HG03139 (cell line): ENCODE data around the gene TJAP1.
A peak's percentile ranks its signal among the peaks of the same experiment; 100 is the strongest.
"Not testable (repeated sequence)": the region's sequence is repeated elsewhere in the genome, so short reads cannot be mapped to it uniquely, and the experiment has no call there.

Experiments
- ATAC-seq: cut with Tn5 transposase; IDR thresholded peaks from one replicate; pipeline ENCODE4 v1.9.1; 2021; ENCODE audit not compliant: unreplicated experiment

The TJAP1 gene

DNA sequence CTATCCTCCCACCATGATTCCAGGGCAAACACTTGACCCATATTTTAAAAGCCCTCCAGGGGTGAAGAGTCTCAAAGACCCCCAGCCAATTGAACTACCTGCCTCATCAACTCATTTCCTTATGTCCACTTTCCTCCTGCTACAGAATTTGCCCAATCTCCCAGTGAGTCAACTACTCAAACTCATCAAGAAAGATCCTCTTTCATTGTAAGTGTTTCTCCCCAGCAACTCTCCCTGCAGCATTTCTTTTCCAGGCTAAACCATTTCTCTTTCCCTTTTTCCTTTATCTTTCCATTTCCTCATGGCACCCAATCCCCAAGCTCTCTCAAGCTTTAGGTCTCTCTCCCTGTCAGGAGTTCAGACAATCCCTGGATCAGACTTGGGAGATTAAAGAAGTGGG is 23.5 kb upstream of the TJAP1 start:
- ATAC-seq: no peak

GRCh38 chr6:43454290-43454695 is 23.1 kb upstream of the TJAP1 start:
- no peak for ATAC-seq

DNA sequence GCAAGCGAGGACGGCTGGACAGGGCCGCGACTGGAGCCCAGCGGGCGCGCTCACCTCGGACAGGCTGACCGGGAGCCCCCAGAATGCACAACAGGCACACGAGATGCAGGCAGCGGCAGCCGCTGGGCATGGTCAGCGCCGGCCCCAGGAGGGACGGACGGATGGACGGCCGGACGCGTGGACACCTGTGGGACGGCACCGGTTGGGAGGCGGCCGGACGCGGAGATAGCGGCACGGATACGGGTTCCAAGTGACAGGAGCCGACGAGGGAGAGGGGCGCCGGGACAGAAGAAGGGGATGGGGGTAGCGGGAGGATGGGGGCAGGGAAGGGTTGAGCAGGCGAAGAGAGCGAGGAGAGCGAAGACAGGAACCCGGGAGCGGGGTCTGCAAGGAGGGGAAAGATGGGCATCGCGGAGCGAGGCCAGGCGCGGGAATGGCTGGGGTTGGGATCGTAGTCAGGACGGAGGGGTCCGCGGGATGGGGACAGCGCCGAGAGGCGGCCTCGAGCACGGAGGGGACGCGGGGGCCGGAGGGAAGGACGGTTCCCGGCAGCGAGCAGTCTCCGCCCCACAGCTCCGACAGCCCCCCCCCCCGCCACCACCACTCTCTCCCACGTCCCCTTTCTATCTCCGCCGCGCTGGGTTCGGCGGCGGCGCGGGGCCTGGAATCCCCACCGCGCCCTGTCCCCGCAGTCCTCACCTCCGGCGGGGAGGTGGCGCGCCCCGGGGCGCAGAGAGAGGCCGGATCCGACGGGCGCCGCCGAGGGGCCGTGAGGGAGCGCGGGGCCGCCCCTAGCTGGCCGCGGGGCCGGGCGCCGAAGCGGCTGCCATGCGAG is 22.5 kb upstream of the TJAP1 start:
- no peak for ATAC-seq

DNA sequence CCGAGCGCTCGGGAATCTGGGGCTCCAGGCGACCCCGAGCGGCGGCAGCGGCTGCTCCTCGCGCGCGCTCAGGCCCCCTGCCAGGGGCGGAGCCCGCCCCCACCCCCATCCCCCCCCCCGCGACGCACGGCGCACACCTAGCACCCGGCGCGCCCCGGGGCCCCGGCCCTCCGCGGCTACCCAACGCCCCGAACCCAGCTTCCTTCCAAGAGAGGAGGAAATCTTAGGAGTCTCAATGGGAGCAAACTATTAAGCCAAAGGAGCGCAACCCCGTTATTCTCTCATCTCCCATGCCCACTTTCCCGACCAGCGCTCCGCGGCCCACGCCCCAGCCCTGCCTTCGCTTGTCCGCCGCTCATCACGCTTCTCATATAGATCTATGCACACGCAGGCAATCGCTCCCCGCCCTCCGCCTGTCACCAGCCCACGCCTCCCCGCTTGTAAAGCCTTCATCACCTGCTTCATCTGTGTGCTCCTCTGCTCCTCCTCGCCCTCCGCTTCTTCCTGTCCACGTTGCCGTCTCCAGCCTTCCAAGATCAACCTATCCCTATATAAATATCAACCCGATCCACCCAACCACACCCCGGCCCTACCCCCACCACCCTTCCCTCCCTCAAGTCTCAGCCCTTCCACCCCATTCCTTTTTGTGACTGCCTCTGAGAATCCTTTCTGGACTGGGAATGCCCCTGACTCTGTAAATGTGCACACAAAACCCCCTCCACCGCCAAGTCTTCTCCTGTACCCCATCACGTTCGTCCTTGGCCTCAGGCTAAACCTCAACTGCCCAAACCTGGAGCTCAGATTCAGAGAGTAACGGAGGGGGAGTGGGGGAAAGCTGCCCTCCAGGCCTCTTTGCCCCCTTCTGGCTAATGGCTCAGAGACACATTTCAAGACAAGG is 21.6 kb upstream of the TJAP1 start, which contains the start of gene DLK2:
Gene DLK2 (minus strand): TSS at position 18 of the 898 bp plus-strand sequence. CDS start 723 bp downstream, outside the sequence.
- no peak for ATAC-seq

GRCh38 chr6:43457643-43458042 is 19.7 kb upstream of the TJAP1 start:
- no peak for ATAC-seq

DNA sequence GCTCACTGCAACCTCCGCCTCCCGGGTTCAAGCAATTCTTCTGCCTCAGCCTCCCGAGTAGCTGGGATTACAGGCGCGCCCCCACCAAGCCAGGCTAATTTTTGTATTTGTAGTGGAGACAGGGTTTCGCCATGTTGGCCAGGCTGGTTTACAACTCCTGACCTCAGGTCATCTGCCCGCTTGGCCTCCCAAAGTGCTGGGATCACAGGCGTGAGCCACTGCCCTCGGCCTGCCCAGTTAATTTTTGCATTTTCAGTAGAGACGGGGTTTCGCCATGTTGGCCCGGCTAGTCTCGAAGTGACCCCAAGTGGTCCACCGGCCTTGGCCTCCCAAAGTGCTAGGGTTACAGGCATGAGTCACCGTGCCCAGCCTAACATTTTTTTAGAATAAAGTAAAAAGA is 19.2 kb upstream of the TJAP1 start:
- ATAC-seq: not testable (repeated sequence)

DNA sequence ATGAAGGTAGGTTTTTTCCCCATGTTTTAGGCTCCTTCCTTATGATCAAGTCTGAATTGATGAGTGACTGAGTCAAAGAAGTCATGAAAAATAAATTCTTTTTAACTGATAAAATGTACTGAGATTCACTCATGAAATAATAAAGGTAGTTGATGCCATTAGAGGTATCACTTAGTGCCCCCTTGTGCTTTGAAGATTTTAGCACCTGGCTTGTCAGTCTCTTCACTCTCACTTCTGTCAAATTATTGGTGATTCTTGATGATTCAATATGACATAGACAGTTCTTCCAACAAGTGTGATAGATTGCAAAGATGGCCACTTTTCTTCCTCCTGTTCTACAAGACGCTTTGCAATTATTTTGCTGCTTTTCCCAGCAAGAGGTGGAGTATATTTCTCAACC is 17.8 kb upstream of the TJAP1 start:
- ATAC-seq: no peak

DNA sequence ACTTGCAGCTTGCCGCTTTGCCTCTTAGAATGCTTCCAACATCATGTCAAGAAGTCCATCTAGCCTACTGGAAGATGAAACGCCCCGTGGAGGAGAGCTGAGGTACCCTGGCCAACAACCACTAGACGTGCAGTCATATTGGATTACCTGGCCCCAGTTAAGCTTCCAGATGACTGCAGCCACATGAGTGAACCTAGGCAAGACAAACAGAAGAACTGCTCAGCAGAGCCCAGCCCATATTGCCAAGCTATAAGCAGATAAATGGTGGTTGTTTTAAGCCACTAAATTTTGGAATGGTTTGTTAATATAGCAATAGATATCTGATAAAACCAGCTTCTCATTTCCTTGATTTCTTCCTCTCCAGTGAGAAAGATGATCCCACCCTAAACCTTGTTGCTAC is 17.3 kb upstream of the TJAP1 start:
- no peak for ATAC-seq

- ATAC-seq: no peak
Measured at GRCh38 chr6:43461936-43462335, 15.4 kb upstream of the TJAP1 start.

DNA sequence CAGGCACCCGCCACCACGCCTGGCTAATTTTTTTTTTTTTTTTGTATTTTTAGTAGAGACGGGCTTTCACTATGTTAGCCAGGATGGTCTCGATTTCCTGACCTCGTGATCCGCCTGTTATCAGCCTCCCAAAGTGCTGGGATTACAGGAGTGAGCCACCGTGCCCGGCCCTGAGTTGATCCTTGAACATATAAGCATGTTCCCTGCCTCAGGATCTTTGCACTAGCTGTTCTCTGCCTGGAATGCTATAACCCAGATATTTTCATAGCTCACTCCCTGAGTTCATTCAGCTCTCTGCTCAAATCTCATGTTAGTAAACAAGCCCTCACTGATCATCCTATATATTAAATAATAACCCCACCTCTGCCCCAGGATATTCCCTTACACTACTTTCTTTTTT is 13.0 kb upstream of the TJAP1 start:
- ATAC-seq: no peak

- no peak for ATAC-seq
Measured at GRCh38 chr6:43465948-43466347, 11.4 kb upstream of the TJAP1 start.

GRCh38 chr6:43467265-43467664 is 10.1 kb upstream of the TJAP1 start:
- not testable (repeated sequence) for ATAC-seq

DNA sequence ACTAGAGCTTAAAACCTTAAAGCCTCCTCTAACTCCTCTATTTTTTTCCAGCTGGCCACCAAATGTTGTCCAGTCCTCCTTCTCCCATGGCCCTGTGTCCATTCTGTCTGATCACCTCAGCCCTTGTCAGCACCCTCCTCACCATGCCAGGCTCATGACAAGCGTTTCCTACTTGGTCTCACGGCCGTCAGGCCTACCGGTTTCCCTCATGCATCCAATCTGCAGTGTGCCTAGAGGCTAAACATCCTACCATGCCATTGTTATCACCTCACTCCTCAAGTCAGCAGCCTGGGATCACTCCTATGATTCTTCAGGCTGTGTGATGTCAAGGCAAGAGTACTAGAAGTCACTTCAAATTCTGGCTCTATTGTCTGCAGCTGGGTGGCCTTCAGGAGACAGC is 9.6 kb upstream of the TJAP1 start:
- no peak for ATAC-seq

GRCh38 chr6:43468240-43468639 is 9.1 kb upstream of the TJAP1 start:
- ATAC-seq: no peak

GRCh38 chr6:43468748-43469681 is 8.4 kb upstream of the TJAP1 start:
- no peak for ATAC-seq

DNA sequence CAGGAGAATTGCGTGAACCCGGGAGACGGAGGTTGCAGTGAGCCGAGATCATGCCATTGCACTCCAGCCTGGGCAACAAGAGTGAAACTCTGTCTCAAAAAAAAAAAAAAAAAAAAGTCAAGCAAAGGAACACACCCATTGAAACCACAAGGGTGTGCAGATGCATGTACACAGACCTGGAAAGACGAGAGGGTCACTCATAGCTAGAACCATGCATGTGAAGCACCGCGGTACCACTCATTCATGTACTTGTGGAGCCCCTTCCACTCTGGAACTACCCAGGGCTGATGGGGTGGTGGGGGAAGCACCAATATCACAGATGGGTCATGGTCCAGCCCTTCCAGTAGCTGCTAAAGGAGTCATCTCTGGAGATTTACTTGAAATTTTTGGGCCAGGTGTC is 7.4 kb upstream of the TJAP1 start:
- ATAC-seq: no peak

DNA sequence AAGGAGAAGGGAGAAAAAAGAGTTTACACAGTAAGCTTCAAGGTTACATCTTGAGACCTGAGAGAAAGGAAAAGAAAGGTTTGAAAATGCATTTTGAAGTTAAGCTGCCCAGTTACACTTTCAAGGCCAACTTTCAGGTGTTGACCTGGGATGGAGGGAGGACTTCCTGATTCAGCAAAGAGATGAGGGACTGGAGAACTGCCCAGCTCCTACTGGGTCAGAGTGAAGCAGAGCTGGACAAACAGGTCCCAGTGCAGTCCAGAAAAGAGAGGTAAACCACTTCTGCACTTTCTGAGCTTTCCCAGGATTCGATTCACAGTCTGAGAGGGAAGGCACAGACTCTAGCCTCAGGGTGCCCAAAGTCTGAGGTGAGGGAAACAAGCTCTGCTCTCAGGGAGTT is 6.0 kb upstream of the TJAP1 start:
- no peak for ATAC-seq

- no peak for ATAC-seq
Measured at GRCh38 chr6:43472515-43472914, 4.9 kb upstream of the TJAP1 start.

- ATAC-seq: no peak
Measured at GRCh38 chr6:43475516-43475915, 1.9 kb upstream of the TJAP1 start.

- no peak for ATAC-seq
Measured at GRCh38 chr6:43476746-43477145, 624 bp upstream of the TJAP1 start.

DNA sequence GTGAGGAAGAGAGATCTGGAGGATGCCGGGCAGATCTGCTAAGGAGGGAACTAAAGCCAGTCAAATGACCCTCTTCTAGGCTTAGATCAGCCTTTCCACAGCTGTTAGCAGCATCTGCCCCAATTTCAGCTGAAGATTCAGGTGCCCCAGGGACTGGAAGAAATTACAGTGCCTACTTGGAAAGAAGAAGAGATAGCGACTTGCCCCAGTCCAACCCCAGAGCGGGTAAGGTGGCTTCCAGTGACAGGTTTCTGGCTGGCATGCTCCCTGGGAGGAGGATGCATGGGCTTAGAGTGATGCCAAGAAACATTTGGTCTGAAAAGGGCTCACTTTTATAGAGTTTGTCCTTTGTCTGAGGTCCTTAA is 620 bp downstream of the TJAP1 start:
- peak; percentile 3 for ATAC-seq
